Measurements from ENCODE around the gene FMN2. TPM values are rescaled to one million over a fixed set of nuclear protein-coding genes. Genes with fewer than 3 reads are reported as not detected.

FMN2 gene
- total RNA-seq, 2 experiments from 2014 or later = not detected

- DNase-seq (no peak), ATAC-seq (ENCODE audit: poor library complexity) (no peak)
- ChIA-PET CTCF (no interaction called here), POLR2A (no interaction called here)
- no peaks in the 10 kb centered on the region for H3K9me3 ChIP-seq (ENCODE audit: control insufficient read depth in 1 of 2, insufficient read depth in 1 of 2, low read length in 2 of 2)
- H3K27me3 Mint-ChIP-seq = no peaks in the 10 kb centered on the region
- H3K36me3 Mint-ChIP-seq (ENCODE audit: low read depth) = no peaks in the 10 kb centered on the region
- H3K4me1 ChIP-seq (ENCODE audit: insufficient read depth, low read length) = no peaks in the 10 kb centered on the region
- H3K9me3 Mint-ChIP-seq = no peaks in the 10 kb centered on the region
- H3K4me1 Mint-ChIP-seq (ENCODE audit: low read depth) = no peaks in the 10 kb centered on the region
- no peak overlapping the region for H3K27ac ChIP-seq (ENCODE audit: low read depth in 1 of 2, low read length in 2 of 2)
- H3K27me3 ChIP-seq (ENCODE audit: control insufficient read depth in 1 of 2, insufficient read depth in 2 of 2, low read length in 2 of 2) = no peaks in the 10 kb centered on the region
- no peak overlapping the region for H3K4me3 Mint-ChIP-seq
- H3K27ac Mint-ChIP-seq = no peak overlapping the region
- no peak for TF ChIP-seq CTCF (IDR thresholded peaks at IDR 0.05)
- intact Hi-C loops (cut with DNase I, micrococcal nuclease) = no loop called here
- H3K4me3 ChIP-seq (ENCODE audit: low read length) = no peak overlapping the region
- no peaks in the 10 kb centered on the region for H3K36me3 ChIP-seq (ENCODE audit: insufficient read depth, low read length)
These were observed 80.2 kb downstream of the FMN2 start for GRCh38 chr1:240171907-240172306.

- no peak overlapping the region for H3K27ac Mint-ChIP-seq
- intact Hi-C loops (cut with DNase I, micrococcal nuclease) = no loop called here
- ChIA-PET POLR2A (no interaction called here), CTCF (no interaction called here)
- no peak overlapping the region for H3K4me3 ChIP-seq (ENCODE audit: low read length)
- H3K9me3 ChIP-seq (ENCODE audit: control insufficient read depth in 1 of 2, insufficient read depth in 1 of 2, low read length in 2 of 2) = no peaks in the 10 kb centered on the region
- H3K36me3 ChIP-seq (ENCODE audit: insufficient read depth, low read length) = no peaks in the 10 kb centered on the region
- H3K27ac ChIP-seq (ENCODE audit: low read depth in 1 of 2, low read length in 2 of 2) = no peak overlapping the region
- no peaks in the 10 kb centered on the region for H3K27me3 Mint-ChIP-seq
- TF ChIP-seq CTCF (IDR thresholded peaks at IDR 0.05) = no peak
- H3K4me1 ChIP-seq (ENCODE audit: insufficient read depth, low read length) = no peaks in the 10 kb centered on the region
- no peaks in the 10 kb centered on the region for H3K27me3 ChIP-seq (ENCODE audit: control insufficient read depth in 1 of 2, insufficient read depth in 2 of 2, low read length in 2 of 2)
- no peaks in the 10 kb centered on the region for H3K4me1 Mint-ChIP-seq (ENCODE audit: low read depth)
- DNase-seq (no peak), ATAC-seq (ENCODE audit: poor library complexity) (no peak)
- H3K9me3 Mint-ChIP-seq = no peaks in the 10 kb centered on the region
- no peak overlapping the region for H3K4me3 Mint-ChIP-seq
- H3K36me3 Mint-ChIP-seq (ENCODE audit: low read depth) = no peaks in the 10 kb centered on the region
These were observed 82.2 kb downstream of the FMN2 start for GRCh38 chr1:240173836-240174235.

- Mint-ChIP-seq H3K4me3 (no peak overlapping the region), H3K36me3 (ENCODE audit: low read depth) (no peaks in the 10 kb centered on the region), H3K9me3 (no peaks in the 10 kb centered on the region), H3K27me3 (no peaks in the 10 kb centered on the region), H3K4me1 (ENCODE audit: low read depth) (no peaks in the 10 kb centered on the region), H3K27ac (no peak overlapping the region)
- CTCF ChIA-PET = no interaction called here
- H3K27me3 ChIP-seq (ENCODE audit: control insufficient read depth in 1 of 2, insufficient read depth in 2 of 2, low read length in 2 of 2) = no peaks in the 10 kb centered on the region
- ATAC-seq (ENCODE audit: poor library complexity) (no peak), DNase-seq (no peak)
- POLR2A ChIA-PET = no interaction called here
- no peak overlapping the region for H3K27ac ChIP-seq (ENCODE audit: low read depth in 1 of 2, low read length in 2 of 2)
- no peaks in the 10 kb centered on the region for H3K9me3 ChIP-seq (ENCODE audit: control insufficient read depth in 1 of 2, insufficient read depth in 1 of 2, low read length in 2 of 2)
- H3K4me1 ChIP-seq (ENCODE audit: insufficient read depth, low read length) = no peaks in the 10 kb centered on the region
- no peak overlapping the region for H3K4me3 ChIP-seq (ENCODE audit: low read length)
- H3K36me3 ChIP-seq (ENCODE audit: insufficient read depth, low read length) = no peaks in the 10 kb centered on the region
- no peak for TF ChIP-seq CTCF (IDR thresholded peaks at IDR 0.05)
- intact Hi-C loops (cut with DNase I, micrococcal nuclease) = no loop called here
These were observed 83.1 kb downstream of the FMN2 start for GRCh38 chr1:240174734-240175133.
